HuH-7.5 (cell line): ENCODE data around the gene SEC22A.

Source experiments
- DNase-seq: peaks from one replicate; pipeline ENCODE4 v3.0.0; 2011; ENCODE audit warnings: low spot score

SEC22A gene

GRCh38 chr3:123307064-123307463 is 105.3 kb downstream of the SEC22A start:
- no peak for DNase-seq

- no peak for DNase-seq
Observed at GRCh38 chr3:123310186-123310585, 108.4 kb downstream of the SEC22A start.

- no peak for DNase-seq
Observed at GRCh38 chr3:123310741-123311140, 109.0 kb downstream of the SEC22A start.

- DNase-seq, result no peak
Observed at GRCh38 chr3:123311201-123311600, 109.5 kb downstream of the SEC22A start.

GRCh38 chr3:123312331-123313265 is 110.9 kb downstream of the SEC22A start:
- DNase-seq, result no peak

GRCh38 chr3:123313889-123314288 is 112.1 kb downstream of the SEC22A start:
- DNase-seq, result no peak

- DNase-seq, result no peak
Observed at GRCh38 chr3:123314359-123315270, 112.9 kb downstream of the SEC22A start.

GRCh38 chr3:123315271-123315595 is 113.5 kb downstream of the SEC22A start:
- DNase-seq, result no peak

GRCh38 chr3:123317716-123318115 is 116.0 kb downstream of the SEC22A start:
- no peak for DNase-seq

- no peak for DNase-seq
Observed at GRCh38 chr3:123318374-123318773, 116.6 kb downstream of the SEC22A start.

GRCh38 chr3:123319760-123320159 is 118.0 kb downstream of the SEC22A start:
- no peak for DNase-seq

GRCh38 chr3:123320221-123320620 is 118.5 kb downstream of the SEC22A start:
- DNase-seq, result no peak

GRCh38 chr3:123321806-123322205 is 120.1 kb downstream of the SEC22A start:
- DNase-seq, result no peak

- DNase-seq, result no peak
Observed at GRCh38 chr3:123322866-123323265, 121.1 kb downstream of the SEC22A start.
